ENCODE measurements around the gene EPN2.

EPN2 gene

GRCh38 chr17:19239544-19239943 lies 2.4 kb downstream of the EPN2 start:
- no peak for DNase-seq (ENCODE audit: low read depth)

GRCh38 chr17:19242323-19242722 lies 5.2 kb downstream of the EPN2 start:
- no peak for DNase-seq (ENCODE audit: low read depth)

- no peak for DNase-seq (ENCODE audit: low read depth)
Observed at GRCh38 chr17:19242926-19243325, 5.8 kb downstream of the EPN2 start.

- no peak for DNase-seq (ENCODE audit: low read depth)
Observed at GRCh38 chr17:19243838-19244237, 6.7 kb downstream of the EPN2 start.

GRCh38 chr17:19244357-19244756 lies 7.2 kb downstream of the EPN2 start:
- DNase-seq (ENCODE audit: low read depth) = no peak

GRCh38 chr17:19244781-19245180 lies 7.6 kb downstream of the EPN2 start:
- DNase-seq (ENCODE audit: low read depth) = no peak

- no peak for DNase-seq (ENCODE audit: low read depth)
Observed at GRCh38 chr17:19247473-19247872, 10.3 kb downstream of the EPN2 start.

GRCh38 chr17:19248151-19248927 lies 11.2 kb downstream of the EPN2 start:
- DNase-seq (ENCODE audit: low read depth) = no peak

- no peak for DNase-seq (ENCODE audit: low read depth)
Observed at GRCh38 chr17:19248928-19249574, 11.9 kb downstream of the EPN2 start.

- no peak for DNase-seq (ENCODE audit: low read depth)
Observed at GRCh38 chr17:19249681-19250080, 12.5 kb downstream of the EPN2 start.

- DNase-seq (ENCODE audit: low read depth) = no peak
Observed at GRCh38 chr17:19250421-19251173, 13.4 kb downstream of the EPN2 start.

GRCh38 chr17:19253112-19253511 lies 15.9 kb downstream of the EPN2 start:
- no peak for DNase-seq (ENCODE audit: low read depth)

- no peak for DNase-seq (ENCODE audit: low read depth)
Observed at GRCh38 chr17:19254651-19255050, 17.5 kb downstream of the EPN2 start.

GRCh38 chr17:19255279-19255678 lies 18.1 kb downstream of the EPN2 start:
- no peak for DNase-seq (ENCODE audit: low read depth)

GRCh38 chr17:19258371-19258770 lies 21.2 kb downstream of the EPN2 start:
- no peak for DNase-seq (ENCODE audit: low read depth)

- DNase-seq (ENCODE audit: low read depth) = no peak
Observed at GRCh38 chr17:19260958-19261357, 23.8 kb downstream of the EPN2 start.

- no peak for DNase-seq (ENCODE audit: low read depth)
Observed at GRCh38 chr17:19261426-19261825, 24.3 kb downstream of the EPN2 start.

- DNase-seq (ENCODE audit: low read depth) = no peak
Observed at GRCh38 chr17:19262650-19263631, 25.8 kb downstream of the EPN2 start.

GRCh38 chr17:19263641-19264051 lies 26.5 kb downstream of the EPN2 start:
- no peak for DNase-seq (ENCODE audit: low read depth)

GRCh38 chr17:19264268-19264667 lies 27.1 kb downstream of the EPN2 start:
- no peak for DNase-seq (ENCODE audit: low read depth)

GRCh38 chr17:19264681-19265080 lies 27.5 kb downstream of the EPN2 start:
- DNase-seq (ENCODE audit: low read depth) = no peak

GRCh38 chr17:19265755-19266154 lies 28.6 kb downstream of the EPN2 start:
- DNase-seq (ENCODE audit: low read depth) = no peak
